Thyroid gland (tissue), 4 donors: ENCODE measurements around the gene DCLK2.

Experiments used
- POLR2A ChIP-seq, 2 donors: fragments of 450-650 bp; IDR thresholded peaks; one replicate each; pipeline ENCODE4 v1.6.1; 2017; ENCODE audit warnings: antibody characterized with exemption in 2 of 2, mild to moderate bottlenecking in 2 of 2, moderate library complexity in 1 of 2
- TF ChIP-seq, protein P1 (sequence below), 6 experiments: fragments of 200-600 bp in 3 of 6; fragments of 450-650 bp in 3 of 6; sonication (generic) in 3 of 6; IDR thresholded peaks; one replicate each; pipeline ENCODE4 v1.5.1; 2016 to 2019; ENCODE audit warnings: antibody characterized with exemption in 6 of 6, mild to moderate bottlenecking in 2 of 6, inconsistent platforms in 1 of 6, moderate library complexity in 1 of 6

DNA sequence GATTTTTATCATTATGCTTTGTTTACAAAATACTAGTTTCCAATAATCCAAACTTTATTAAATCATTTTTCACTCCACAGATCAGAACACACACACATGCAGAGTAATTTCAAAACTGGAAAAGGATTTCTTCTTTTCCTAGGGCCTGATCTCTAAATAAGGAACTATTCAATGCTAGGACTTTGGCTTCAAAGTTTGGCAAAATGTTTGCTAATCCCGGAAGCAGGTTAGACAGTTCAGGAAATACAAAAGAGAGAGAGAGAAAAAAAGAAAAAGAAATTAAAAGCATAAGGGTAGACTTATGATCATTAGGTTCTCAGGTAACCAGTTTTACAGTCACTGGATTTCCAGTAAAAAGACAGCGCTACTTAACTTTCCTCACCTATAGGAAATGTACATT lies 211.0 kb downstream of the DCLK2 start:
- TF ChIP-seq, protein P1, sequence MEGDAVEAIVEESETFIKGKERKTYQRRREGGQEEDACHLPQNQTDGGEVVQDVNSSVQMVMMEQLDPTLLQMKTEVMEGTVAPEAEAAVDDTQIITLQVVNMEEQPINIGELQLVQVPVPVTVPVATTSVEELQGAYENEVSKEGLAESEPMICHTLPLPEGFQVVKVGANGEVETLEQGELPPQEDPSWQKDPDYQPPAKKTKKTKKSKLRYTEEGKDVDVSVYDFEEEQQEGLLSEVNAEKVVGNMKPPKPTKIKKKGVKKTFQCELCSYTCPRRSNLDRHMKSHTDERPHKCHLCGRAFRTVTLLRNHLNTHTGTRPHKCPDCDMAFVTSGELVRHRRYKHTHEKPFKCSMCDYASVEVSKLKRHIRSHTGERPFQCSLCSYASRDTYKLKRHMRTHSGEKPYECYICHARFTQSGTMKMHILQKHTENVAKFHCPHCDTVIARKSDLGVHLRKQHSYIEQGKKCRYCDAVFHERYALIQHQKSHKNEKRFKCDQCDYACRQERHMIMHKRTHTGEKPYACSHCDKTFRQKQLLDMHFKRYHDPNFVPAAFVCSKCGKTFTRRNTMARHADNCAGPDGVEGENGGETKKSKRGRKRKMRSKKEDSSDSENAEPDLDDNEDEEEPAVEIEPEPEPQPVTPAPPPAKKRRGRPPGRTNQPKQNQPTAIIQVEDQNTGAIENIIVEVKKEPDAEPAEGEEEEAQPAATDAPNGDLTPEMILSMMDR (IDR thresholded peaks at IDR 0.05) = no peak
- no peak for TF ChIP-seq POLR2A (IDR thresholded peaks at IDR 0.05)
